K562 (cell line): ENCODE measurements around the gene PPARD. TPM values are rescaled to one million over a fixed set of nuclear protein-coding genes. Genes with fewer than 3 reads are reported as not detected.

Experiments
- BCLAF1 ChIP-seq, 2 experiments: fragments of 450-650 bp in 1 of 2; IDR thresholded peaks; 2 replicates each; pipeline ENCODE4 v1.6.1; 2011 to 2017; ENCODE audit warnings: low read depth in 2 of 2, antibody characterized with exemption in 1 of 2, borderline replicate concordance in 1 of 2, low read length in 1 of 2, mild to moderate bottlenecking in 1 of 2, mixed read lengths in 1 of 2; ENCODE audit not compliant: control insufficient read depth in 1 of 2
- JUND ChIP-seq, 2 experiments: IDR thresholded peaks; 2 replicates in 1 of 2; 3 replicates in 1 of 2; pipeline ENCODE4 v1.6.1; 2011; ENCODE audit warnings: borderline replicate concordance in 2 of 2, low read depth in 2 of 2, low read length in 2 of 2, improper control_type of control experiment in 1 of 2, missing biosample characterization in 1 of 2, missing genetic modification characterization in 1 of 2, missing genetic modification reagents in 1 of 2
- KAT8 ChIP-seq: fragments of 450-650 bp; IDR thresholded peaks from 2 replicates; pipeline ENCODE4 v1.6.1; 2016; ENCODE audit warnings: low read depth, mild to moderate bottlenecking
- KLF1 ChIP-seq: fragments of 450-650 bp; IDR thresholded peaks from 2 replicates; pipeline ENCODE4 v1.6.1; 2016; ENCODE audit warnings: missing genetic modification characterization, missing compliant biosample characterization
- THRA ChIP-seq: fragments of 450-650 bp; IDR thresholded peaks from 2 replicates; pipeline ENCODE4 v1.6.1; 2017; ENCODE audit warnings: mild to moderate bottlenecking, moderate library complexity
- ZFP91 ChIP-seq: sonication (generic); formaldehyde crosslinking; IDR thresholded peaks from 2 replicates; pipeline ENCODE4 v1.8.0; 2022; ENCODE audit warnings: mild to moderate bottlenecking, missing genetic modification reagents
- ZNF224 ChIP-seq: sonication (generic); formaldehyde crosslinking; IDR thresholded peaks from 2 replicates; pipeline ENCODE4 v1.8.0; 2022; ENCODE audit warnings: mild to moderate bottlenecking, missing genetic modification reagents
- ZNF695 ChIP-seq: fragments of 450-650 bp; formaldehyde crosslinking; IDR thresholded peaks from 2 replicates; pipeline ENCODE4 v1.4.0; 2020; ENCODE audit warnings: mild to moderate bottlenecking, moderate library complexity
- ZNF778 ChIP-seq: fragments of 450-650 bp; formaldehyde crosslinking; IDR thresholded peaks from 2 replicates; pipeline ENCODE4 v1.4.0; 2020; ENCODE audit warnings: mild to moderate bottlenecking, moderate library complexity
- polyA plus RNA-seq, 8 experiments: library from polyadenylated mRNA; depleted of rRNA in 4 of 8; stranded (reverse) in 5 of 8; unstranded in 3 of 8; fragments of >200 nt; fragmentation: Nextera tagmentation in 2 of 8; fragmentation: Illumina TruSeq in 1 of 8; extraction: Ambion mirVana in 2 of 8; extraction: Trizol in 1 of 8; gene quantifications; 2 replicates each; pipeline versions ENCODE4 v1.2.1 to v1.2.3, GENCODE V29; 2011 to 2014; ENCODE audit warnings: inconsistent platforms in 1 of 8, missing spikeins in 1 of 8
- total RNA-seq, 7 experiments: library from RNA; depleted of rRNA in 6 of 7; stranded (reverse); fragments of >200 nt in 6 of 7; fragmentation: Illumina TruSeq in 2 of 7; extraction: Trizol in 2 of 7; gene quantifications; 2 replicates each; pipeline versions ENCODE4 v1.2.1 to v1.2.3, GENCODE V29; 2011 to 2021; ENCODE audit warnings: low replicate concordance in 1 of 7
- TF ChIP-seq, protein P1 (sequence below): fragments of 450-650 bp; IDR thresholded peaks from one replicate; pipeline ENCODE4 v1.6.1; 2018; ENCODE audit warnings: mild to moderate bottlenecking, moderate library complexity; ENCODE audit not compliant: partially characterized antibody
- TF ChIP-seq, protein P2 (sequence below): fragments of 450-650 bp; IDR thresholded peaks from 2 replicates; pipeline ENCODE4 v1.6.1; 2017; ENCODE audit warnings: antibody characterized with exemption, mild to moderate bottlenecking

PPARD gene
- total and polyA plus RNA-seq, 9 of the 15 experiments (the other 6 are each of a cell fraction or from before 2014, with no cell fraction given): 0.14 to 13.2 (median 3.8) TPM

DNA sequence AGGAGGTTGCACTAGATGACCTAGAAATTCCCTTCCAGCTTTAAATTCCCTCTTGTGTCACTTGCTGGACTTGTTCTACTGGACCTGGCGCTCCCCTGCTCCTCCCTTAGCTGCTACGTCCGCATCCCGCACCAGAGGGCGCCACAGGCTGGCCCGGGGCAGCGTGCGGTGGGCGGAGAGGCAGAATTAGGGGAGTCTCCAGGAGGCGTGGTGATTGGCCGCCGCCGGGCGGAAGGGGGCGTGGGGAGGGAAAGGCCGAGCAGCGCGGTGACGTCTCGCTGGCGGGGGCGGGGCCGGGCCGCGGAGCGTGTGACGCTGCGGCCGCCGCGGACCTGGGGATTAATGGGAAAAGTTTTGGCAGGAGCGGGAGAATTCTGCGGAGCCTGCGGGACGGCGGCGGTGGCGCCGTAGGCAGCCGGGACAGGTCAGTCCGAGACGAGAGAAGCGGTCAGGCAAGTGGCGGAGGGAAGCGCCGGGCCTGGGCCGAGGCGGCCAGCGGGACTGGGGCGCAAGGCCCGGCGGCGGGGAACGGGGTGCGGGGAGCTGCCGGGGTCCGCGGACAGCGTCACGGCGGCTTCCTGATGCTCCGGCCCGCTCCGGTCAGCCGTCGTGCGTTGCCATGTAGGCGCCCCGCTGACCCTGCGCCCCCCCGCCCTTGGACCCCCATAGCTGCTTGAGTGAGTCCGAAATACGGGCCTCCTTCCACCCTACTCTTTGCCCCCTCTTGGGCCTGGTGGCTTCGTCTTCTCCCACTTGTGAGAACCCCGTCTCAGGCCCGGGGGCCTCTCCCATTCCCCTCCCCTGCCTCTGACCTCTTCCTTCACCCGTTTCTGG, at the start of gene PPARD (continued):
- TF ChIP-seq ZFP91 (CRISPR knock-in tag) (peak; percentile 68; the same call in 1 of the 2 replicates), ZNF224 (CRISPR knock-in tag) (no peak), ZNF695 (CRISPR knock-in tag) (no peak), KLF1 (tag) (0 out of 2 replicates have a peak, but pooled peaks have one; percentile 22), BCLAF1 (IDR thresholded peaks at IDR 0.05; ENCODE audit: borderline replicate concordance in 1 of 2, control insufficient read depth in 1 of 2, low read depth in 2 of 2, low read length in 1 of 2) (no peak), ZNF778 (CRISPR knock-in tag) (no peak), THRA (no peak), KAT8 (no peak), JUND (IDR thresholded peaks at IDR 0.05; ENCODE audit: borderline replicate concordance, low read depth, low read length) (peak; percentile 78; the same call in 1 of the 2 replicates), JUND (tag; IDR thresholded peaks at IDR 0.05; ENCODE audit: borderline replicate concordance, low read depth, low read length) (no peak; the same call in 2 of the 3 replicates)
- TF ChIP-seq, protein P1, sequence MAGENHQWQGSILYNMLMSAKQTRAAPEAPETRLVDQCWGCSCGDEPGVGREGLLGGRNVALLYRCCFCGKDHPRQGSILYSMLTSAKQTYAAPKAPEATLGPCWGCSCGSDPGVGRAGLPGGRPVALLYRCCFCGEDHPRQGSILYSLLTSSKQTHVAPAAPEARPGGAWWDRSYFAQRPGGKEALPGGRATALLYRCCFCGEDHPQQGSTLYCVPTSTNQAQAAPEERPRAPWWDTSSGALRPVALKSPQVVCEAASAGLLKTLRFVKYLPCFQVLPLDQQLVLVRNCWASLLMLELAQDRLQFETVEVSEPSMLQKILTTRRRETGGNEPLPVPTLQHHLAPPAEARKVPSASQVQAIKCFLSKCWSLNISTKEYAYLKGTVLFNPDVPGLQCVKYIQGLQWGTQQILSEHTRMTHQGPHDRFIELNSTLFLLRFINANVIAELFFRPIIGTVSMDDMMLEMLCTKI: no peak
- TF ChIP-seq, protein P2, sequence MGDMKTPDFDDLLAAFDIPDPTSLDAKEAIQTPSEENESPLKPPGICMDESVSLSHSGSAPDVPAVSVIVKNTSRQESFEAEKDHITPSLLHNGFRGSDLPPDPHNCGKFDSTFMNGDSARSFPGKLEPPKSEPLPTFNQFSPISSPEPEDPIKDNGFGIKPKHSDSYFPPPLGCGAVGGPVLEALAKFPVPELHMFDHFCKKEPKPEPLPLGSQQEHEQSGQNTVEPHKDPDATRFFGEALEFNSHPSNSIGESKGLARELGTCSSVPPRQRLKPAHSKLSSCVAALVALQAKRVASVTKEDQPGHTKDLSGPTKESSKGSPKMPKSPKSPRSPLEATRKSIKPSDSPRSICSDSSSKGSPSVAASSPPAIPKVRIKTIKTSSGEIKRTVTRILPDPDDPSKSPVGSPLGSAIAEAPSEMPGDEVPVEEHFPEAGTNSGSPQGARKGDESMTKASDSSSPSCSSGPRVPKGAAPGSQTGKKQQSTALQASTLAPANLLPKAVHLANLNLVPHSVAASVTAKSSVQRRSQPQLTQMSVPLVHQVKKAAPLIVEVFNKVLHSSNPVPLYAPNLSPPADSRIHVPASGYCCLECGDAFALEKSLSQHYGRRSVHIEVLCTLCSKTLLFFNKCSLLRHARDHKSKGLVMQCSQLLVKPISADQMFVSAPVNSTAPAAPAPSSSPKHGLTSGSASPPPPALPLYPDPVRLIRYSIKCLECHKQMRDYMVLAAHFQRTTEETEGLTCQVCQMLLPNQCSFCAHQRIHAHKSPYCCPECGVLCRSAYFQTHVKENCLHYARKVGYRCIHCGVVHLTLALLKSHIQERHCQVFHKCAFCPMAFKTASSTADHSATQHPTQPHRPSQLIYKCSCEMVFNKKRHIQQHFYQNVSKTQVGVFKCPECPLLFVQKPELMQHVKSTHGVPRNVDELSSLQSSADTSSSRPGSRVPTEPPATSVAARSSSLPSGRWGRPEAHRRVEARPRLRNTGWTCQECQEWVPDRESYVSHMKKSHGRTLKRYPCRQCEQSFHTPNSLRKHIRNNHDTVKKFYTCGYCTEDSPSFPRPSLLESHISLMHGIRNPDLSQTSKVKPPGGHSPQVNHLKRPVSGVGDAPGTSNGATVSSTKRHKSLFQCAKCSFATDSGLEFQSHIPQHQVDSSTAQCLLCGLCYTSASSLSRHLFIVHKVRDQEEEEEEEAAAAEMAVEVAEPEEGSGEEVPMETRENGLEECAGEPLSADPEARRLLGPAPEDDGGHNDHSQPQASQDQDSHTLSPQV: no peak
